ENCODE results near the gene CRLF3.

DNA sequence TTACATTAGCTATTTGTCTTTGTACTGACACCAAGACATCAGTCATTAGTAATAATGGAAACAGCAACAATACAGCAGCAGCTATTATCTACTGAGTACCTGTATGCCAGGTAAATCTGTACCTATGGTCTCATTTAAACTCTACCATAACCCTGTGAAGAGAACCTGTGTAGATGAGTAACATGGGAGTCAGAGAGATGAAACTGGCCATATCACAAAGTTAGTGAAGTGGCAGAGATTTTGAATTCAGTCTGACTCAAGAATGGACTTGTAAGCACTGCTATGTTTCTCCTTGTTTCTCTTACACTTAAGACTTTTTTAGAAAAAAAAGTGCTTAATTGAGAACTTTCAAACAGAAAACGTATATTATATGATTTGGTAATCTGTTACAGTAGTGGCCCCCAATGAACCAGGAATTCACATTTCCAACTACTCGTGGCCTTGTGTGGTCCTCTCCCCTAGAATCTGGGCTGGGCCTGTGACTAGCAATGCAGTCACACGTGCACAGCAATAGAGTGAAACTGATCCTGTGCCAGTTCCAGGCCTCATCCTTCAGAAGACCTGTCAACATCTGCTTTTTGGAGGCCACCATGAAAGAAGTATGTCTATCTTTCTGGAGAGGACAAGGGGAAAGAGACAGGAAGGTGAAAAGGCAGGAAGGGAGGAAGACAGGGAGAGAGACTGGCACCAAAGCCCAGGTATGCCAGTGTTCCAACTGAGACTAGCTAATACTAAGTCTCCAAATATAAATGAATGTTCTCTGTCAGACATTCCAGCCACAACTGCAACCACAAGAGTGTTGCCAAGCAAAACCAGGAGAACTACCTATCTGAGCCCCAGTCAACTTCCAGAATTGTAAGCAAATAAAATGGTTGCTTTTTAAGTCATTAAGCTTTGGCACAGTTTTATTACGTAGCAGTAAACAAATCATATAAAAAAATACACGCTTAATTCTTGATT, 12.0 kb downstream of the CRLF3 start:
- TF ChIP-seq, protein P1, sequence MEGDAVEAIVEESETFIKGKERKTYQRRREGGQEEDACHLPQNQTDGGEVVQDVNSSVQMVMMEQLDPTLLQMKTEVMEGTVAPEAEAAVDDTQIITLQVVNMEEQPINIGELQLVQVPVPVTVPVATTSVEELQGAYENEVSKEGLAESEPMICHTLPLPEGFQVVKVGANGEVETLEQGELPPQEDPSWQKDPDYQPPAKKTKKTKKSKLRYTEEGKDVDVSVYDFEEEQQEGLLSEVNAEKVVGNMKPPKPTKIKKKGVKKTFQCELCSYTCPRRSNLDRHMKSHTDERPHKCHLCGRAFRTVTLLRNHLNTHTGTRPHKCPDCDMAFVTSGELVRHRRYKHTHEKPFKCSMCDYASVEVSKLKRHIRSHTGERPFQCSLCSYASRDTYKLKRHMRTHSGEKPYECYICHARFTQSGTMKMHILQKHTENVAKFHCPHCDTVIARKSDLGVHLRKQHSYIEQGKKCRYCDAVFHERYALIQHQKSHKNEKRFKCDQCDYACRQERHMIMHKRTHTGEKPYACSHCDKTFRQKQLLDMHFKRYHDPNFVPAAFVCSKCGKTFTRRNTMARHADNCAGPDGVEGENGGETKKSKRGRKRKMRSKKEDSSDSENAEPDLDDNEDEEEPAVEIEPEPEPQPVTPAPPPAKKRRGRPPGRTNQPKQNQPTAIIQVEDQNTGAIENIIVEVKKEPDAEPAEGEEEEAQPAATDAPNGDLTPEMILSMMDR (IDR thresholded peaks at IDR 0.05; ENCODE audit: insufficient read depth, low read length, poor library complexity, severe bottlenecking): no peak
- no peak for TF ChIP-seq EZH2phosphoT487 (conservative IDR thresholded peaks at IDR 0.05; ENCODE audit: low read length)
